NCI-H2081 treated with DMSO at 0.1 percent for 48 hours (cell line): ENCODE measurements around the gene ELP4.
"Not testable (repeated sequence)": the region's sequence is repeated elsewhere in the genome, so short reads cannot be mapped to it uniquely, and the experiment has no call there.

ENCODE experiments used
- DNase-seq: peaks from one replicate; lab custom pipeline; 2025; lab: John Stamatoyannopoulos, UW

ELP4 gene

DNA sequence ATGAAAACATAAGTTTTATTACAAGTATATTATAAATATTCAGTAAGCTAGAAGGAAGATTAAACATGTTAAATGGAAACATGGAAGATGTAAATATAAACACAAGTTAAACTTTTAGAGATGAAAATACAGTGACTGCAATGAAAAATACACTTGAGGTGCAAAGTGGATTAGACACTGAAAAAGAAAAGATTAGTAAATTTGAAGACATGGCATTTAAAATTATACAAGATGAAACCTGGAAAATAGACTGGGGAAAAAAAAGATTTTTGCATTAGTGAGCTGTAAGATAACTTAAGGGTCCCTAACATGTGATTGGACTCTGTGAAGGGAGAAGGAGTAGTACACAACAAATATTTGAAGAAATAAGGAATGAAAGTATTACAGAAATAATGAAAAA, 33.3 kb downstream of the ELP4 start:
- no peak for DNase-seq

DNA sequence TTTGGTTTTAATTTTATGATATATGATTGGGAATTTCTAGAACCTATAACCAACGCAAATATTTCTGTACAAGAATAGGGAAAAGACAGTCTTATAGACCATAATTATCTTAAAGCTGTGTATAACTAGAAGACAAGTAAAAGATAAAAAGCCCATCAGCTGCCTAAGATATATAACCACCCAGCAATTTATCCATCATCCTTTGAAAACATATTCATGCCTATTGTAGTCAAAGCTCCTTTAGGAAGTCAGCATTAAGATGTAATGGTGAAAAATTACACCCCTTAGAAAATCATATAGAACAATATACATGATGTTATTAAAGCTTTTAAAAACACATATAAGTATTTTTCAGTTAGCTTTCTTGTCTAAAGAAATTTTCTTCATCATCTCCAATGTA, 46.4 kb downstream of the ELP4 start:
- DNase-seq: no peak

DNA sequence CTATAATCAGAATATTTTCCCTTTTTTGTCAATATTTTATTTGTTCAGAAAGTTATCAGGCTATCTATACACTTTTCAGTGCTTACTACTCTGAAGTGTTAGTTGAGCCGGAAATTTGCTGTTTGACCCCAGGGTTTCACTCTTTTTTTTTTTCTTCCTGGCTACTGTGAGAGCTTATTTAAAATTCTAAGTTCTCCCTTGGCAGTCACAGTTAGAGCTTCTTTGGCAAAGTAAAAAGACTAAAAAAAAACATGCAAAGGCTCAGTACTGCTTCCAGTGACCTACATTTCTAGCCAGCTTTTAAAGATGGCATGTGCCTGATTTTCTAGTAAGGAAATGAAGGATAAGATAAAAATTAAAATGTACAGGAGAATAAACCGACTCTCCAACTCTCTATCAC, 48.4 kb downstream of the ELP4 start:
- no peak for DNase-seq

DNA sequence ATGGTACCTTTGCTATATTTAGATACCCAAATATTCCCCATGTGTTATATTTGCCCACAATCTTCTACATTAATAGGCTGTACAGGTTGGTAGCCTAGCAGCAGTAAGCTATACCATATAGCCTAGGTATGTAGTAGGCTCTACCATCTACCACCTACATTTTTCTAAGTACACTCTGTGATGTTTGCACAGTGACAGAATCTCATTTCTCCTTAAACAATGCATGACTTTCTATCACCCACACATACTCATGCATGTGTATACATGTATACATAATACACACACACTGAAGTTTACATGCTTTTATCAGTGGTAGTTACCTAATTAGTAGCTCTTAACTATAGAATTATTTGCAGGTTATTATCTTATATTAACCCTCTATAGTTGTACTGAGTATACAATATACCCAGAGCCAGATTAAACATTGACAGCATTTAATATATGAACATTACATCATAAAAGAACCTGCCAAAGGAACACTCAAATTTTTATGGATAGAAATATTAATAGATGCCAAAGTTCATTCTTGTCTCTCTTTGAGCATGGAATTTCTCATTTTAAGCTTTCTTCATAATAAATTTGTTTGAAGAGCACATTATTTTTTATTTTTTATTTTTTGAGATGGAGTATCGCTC, 51.4 kb downstream of the ELP4 start:
- DNase-seq: no peak

DNA sequence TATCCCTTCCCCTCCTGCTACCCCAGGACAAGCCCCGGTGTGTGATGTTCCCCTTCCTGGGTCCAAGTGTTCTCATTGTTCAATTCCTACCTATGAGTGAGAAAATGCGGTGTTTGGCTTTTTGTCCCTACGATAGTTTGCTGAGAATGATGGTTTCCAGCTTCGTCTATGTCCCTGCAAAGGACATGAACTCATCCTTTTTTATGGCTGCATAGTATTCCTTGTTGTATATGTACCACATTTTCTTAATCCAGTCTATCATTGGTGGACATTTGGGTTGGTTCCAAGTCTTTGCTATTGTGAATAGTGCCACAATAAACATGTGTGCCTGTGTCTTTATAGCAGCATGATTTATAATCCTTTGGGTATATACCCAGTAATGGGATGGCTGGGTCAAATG, 55.0 kb downstream of the ELP4 start:
- not testable (repeated sequence) for DNase-seq

DNA sequence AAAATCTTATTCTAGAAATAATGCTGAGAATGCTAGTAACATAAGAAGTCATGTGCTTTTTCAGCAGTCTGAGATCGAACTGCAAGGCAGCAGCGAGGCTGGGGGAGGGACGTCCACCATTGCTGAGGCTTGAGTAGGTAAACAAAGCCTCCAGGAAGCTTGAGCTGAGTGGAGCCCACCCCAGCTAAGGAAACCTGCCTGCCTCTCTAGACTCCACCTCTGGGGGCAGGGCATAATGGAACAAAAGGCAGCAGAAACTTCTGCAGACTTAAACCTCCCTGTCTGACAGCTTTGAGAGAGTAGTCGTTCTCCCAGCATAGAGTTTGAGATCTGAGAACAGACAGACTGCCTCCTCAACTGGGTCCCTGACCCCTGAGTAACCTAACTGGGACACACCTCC, 64.6 kb downstream of the ELP4 start:
- not testable (repeated sequence) for DNase-seq

DNA sequence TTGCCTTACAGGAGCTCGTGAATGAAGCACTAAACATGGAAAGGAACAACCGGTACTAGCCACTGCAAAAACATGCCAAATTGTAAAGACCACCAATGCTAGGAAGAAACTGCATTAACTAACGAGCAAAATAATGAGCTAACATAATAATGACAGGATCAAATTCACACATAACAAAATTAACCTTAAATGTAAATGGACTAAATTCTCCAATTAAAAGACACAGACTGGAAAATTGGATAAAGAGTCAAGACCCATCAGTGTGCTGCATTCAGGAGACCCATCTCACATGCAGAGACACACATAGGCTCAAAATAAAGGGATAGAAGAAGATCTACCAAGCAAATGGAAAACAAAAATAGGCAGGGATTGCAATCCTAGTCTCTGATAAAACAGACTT, 66.2 kb downstream of the ELP4 start:
- not testable (repeated sequence) for DNase-seq

DNA sequence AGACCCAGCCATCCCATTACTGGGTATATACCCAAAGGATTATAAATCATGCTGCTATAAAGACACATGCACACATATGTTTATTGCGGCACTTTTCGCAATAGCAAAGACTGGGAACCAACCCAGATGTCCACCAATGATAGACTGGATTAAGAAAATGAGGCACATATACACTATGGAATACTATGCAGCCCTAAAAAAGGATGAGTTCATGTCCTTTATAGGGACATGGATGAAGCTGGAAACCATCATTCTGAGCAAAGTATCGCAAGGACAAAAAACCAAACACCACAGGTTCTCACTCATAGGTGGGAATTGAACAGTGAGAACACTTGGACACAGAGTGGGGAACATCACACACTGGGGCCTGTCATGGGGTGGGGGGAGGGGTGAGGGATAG, 69.8 kb downstream of the ELP4 start:
- not testable (repeated sequence) for DNase-seq

DNA sequence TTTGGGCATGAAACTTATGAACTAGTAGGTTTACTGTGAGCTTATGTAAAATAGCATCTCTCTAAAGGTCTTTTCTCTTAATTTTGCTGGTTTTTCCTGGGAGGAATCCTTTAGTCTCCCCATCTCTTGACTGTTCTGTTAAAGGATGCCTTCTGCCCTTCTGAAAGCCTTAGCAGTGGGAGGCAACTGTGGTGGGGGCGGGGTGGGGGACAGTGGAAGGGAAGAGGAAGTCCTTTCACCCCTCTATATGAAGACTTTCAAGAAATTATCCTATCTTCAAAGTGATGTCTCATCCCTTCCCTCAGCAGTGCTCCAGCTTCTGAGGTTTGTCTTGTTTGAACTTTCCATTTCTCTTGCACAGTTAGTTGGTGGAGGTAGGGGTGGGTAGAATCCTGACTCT, 73.1 kb downstream of the ELP4 start:
- DNase-seq: no peak

DNA sequence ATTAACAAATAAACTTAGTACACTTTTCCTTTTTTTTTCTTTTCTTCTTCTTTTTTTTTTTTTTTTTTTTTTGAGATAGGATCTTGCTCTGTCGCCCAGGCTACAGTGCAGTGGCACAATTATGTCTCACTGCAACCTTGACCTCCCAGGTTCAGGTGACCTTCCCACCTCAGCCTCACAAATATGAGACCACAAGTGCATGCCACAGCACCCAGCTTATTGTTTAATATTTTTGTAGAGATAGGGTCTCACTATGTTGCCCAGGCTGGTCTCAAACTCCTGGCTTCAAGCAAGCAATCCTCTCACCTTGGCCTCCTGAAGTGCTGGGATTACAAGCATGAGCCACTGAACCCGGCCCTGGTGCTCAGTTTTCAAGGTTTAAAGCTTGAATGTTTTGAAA, 88.9 kb downstream of the ELP4 start:
- no peak for DNase-seq

DNA sequence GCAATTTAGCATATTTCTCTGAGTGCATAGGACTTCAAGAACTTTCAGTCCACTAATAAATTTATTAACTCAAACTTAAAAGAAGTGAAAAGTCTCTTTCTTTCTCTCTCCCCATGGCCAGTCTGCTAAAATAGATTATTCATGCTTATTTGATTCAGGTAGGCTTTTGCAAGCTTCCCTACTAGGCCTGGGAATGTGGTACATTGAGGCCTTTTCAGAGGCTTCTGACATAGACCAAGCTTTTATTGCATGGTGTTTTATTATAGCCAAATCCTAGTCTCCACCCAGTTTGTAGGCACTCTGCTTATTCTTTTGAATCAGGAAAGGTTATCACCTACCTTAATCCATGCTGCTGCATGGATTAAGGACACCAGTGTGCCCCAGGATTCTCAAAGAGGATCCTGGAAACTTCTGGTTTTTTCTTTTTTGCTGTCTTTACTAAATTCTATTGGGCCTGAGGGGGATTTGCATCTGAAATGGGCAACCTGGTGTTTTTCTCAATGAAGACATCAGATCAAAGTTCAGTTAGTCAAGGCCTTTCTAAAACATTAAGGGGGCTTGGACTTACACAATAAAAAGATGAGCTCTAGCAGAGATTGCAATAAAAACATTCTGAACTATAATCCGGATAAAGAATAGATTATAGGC, 92.2 kb downstream of the ELP4 start:
- no peak for DNase-seq

DNA sequence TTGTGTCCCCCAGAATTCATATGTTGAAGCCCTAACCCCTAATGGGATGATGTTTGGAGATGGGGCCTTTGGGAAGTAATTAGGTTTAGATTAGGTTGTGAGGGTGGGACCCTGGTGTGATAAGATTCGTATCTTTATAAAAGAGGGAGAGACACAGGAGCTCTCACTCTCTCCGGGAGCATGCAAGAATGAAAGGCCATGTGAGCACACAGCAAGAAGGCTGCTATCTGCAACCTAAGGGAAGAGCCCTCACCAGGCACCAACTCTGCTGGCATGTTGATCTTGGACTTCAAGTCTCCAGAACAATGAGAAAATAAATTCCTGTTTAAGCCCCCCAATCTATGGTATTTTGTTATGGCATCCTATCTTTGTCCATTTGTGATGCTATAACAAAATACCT, 97.3 kb downstream of the ELP4 start:
- DNase-seq: no peak

DNA sequence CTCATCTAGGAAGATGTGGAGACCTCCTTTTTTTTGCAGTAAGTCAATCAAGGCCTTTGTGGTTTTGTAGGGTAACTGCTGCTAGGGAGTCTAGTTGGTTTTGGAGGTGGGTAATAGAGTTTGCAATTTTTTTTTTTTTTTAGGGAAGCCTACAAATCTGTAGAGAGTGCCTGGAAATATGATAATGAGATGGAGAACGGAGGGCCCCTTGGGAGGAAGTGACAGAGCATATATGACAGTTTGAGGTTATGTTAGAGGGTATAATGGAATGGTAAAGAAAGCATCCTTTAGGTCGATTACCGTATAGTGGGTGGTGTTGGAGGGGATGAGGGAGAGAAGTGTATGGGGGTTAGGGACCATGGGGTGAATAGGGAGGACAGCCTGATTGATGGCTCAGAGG, 98.3 kb downstream of the ELP4 start:
- no peak for DNase-seq

DNA sequence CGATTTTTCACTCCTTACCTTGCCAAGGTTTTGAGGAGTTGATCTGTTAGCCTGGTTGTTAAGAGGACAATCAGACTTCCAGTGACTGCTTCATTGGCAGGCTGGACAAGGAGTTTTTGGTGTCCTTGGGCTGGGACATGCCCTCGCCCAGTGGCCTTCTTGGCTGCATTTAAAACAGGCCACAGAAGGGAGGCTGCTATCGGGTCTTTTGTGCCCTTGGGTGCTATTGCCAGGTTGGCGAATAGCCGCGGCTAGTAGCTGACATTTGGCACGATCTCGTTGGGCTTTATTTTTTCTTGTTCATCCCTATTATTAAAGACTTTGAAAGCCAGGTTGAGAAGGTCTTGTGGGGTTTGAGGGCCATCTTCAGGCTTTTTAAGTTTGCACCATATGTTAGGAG, 99.4 kb downstream of the ELP4 start:
- DNase-seq: no peak

DNA sequence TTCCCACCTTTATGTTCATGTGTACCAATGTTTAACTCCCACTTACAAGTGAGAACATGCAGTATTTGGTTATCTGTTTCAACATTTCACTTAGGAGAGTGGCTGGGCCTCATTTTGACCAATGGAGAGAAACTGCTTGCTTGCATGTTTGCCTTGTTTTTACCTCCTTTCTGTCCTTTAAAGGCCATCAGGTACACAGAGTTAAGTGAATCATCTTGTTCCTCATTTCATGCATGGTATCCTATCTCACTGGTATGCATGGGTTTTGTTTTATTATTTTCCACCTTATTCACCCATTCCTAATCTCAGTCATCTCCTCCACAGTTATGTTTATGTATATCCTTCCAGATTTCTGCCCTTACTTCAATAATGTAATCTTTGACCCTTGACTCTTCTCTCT, 101.0 kb downstream of the ELP4 start:
- DNase-seq: no peak

DNA sequence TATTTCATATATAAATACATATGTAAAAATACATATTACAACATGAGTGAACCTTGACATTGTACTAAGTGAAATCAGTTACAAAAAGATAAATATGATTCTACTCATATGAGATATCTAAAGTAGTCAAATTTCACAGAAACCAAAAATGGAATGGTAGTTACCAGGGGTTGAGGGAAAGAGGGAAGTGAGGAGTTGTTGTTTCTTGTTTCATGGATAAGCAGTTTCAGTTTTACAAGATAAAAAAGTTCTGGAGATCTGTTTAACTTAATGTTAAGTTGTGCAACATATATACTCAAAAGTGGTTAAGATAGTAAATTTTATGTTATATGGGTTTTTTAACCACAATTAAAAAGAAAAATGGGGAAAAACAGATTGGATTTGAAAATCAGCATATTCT, 107.7 kb downstream of the ELP4 start:
- no peak for DNase-seq

DNA sequence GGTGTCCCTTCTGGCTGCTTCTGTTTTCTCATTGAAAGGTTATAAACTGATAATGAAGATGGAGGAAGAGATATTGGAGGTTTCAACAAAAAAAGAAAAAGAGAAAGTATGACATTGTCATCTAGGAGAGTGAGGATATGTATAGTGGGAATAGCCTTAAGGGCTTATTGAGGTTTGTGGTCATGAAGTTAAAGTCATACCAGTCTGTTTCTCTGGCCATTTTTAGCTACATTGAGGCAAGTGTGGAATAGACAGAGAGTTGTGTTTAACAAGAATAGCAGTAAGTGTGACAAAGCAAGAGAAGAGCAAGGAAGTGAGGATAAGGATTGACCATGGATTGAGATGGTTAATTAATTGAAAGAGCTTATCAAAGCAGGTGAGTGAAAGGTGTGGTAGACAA, 110.4 kb downstream of the ELP4 start:
- DNase-seq: no peak

DNA sequence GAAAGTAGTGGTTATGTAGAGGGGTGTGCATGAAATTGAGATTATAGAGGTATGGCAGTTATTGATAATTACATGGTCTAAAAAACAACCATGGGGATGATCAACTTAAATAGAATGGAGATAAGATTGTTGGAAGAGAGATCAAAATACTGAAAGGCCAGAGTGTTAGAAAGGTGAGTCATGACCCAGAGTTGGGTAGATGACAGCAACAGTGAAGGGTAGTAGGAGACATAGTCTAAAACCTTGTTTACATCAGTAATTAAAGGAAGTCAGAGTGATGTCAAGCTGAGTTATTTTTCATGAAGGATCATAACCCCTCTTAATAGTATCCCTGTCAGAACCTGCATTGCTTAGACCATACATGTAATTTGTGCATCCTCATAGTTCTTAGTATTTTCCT, 110.9 kb downstream of the ELP4 start:
- DNase-seq: no peak

DNA sequence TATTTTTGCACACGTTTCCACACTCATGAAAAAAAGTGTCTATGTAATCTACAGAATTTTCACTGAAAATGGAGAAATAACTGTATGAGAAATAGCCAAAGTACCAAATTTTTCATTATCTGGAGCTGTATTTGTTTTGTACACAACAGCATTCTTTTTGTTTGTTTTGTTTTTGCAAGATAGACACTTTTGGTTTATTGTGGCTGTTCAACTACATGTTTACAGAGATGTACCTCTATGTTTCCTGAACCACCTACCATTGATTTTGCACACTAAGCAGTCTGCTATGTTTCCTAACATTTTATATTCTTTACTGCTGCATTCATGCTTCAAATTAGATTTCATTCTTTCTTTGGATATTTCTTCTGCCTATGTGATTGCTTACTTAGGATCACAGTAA, 116.3 kb downstream of the ELP4 start:
- DNase-seq: no peak

DNA sequence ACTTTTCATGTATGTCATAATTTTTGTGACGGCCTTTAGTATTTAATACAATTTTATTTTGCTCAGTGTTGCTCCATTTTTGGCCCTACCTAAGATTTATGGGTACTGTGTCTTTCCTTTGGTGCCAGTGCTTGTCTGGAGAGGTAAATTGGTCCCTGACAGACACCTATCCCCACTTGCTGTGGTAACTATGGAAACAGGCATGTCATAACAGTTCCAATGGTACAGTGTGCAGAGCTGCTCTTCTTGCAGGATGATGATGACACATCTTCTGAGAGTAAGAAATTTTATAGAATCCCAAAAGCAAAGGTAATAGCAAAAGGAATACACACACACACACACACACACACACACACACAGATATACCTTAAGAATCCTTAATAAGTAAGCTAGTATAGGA, 118.5 kb downstream of the ELP4 start:
- no peak for DNase-seq

DNA sequence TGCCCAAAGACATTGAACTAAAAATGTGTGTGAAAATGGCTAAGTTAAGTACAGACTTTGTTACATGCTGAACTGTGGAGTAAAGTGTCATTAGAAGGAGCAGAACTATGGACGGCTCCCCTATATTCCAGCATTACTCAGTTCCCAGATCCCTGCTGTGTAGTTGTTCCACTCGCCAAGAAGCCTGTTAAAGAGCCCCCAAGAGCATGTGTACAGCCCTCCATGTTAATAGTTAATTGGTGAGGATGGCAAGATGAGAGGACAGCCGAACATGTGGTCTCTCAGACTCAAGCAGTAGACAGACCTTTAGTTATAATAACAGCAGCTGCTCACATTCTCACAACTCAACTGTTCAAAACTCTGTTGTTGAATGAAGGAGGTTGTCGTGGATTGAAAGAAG, 127.4 kb downstream of the ELP4 start:
- DNase-seq: no peak

DNA sequence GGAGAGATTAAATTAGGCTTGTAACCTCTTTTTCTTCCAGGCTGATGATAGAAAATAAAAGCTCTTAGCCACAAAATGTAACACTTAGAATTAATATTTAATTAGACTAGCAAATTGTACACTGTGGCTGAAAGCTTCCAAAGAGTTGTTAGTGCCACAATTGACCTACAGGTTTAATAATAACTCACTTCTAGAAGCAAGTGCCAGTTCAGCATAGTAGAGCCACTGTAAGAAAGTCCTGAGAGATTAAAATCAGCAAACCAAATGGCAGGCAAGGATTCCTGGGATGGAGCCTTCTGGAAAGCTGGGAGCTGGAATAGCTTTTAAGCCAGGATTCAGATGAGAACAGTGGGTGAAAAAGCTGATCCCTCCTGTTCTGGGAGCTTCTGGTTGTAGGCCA, 131.0 kb downstream of the ELP4 start:
- no peak for DNase-seq

DNA sequence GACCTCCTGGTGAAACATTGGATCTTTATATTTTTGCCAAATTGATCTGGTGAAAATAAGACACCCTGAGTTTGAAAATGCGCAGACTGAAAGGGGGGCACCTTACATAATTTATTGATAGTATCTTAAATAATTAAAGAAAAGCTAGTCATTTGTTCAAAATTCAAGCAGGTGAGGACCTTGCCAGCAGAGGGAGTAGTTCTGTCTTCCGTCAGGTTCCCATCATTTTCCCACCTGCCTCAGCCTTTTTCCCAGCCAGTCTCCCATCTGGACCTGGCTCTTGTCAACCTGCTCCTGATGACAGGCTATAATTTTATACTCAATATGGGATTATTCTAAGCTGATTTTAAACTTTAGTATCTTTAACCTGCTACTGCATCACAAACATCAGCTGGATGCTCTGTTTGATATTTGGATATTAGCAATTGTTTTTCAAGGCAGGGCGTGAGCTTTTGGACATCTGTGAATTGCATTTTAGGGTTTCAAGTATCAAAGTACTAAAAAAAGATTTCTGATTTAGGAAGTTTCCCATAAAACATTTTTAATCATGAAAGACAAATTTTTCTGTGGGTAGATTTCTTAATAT, 132.0 kb downstream of the ELP4 start:
- no peak for DNase-seq

DNA sequence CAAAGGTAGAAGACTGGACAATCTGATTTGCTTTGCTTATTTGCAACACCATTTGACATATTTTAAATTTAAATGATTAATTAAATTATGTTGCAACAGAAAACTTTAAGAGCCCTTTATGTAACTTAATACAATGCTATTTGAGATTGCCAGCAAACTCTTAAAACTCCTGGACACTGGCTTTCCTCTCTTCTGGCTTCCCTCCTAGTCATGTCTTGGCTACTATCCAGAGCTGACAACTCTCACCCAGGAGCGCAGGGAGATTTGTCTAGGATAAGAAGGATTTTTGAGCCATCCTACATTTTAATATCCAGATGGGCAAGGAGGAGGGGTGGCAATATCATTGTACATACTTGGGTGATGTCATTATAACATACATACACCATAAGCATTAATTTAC, 134.3 kb downstream of the ELP4 start:
- no peak for DNase-seq
